Measurements from ENCODE around the gene ZRANB2. TPM values are rescaled to one million over a fixed set of nuclear protein-coding genes. Genes with fewer than 3 reads are reported as not detected.

The ZRANB2 gene
- total RNA-seq, 1 experiment from 2014 or later = 120 TPM

- no peaks in the 10 kb centered on the region for H3K9me3 ChIP-seq (replicated peaks)
- no peaks in the 10 kb centered on the region for H3K36me3 ChIP-seq
- no peak overlapping the region for H3K27ac ChIP-seq
- peaks cover 6% of the 10 kb centered on the region; the same call in 1 of the 2 replicates for H3K27me3 ChIP-seq
- no peak for DNase-seq
- H3K4me3 ChIP-seq = no peak overlapping the region
- H3K4me1 ChIP-seq = no peaks in the 10 kb centered on the region
Observed at GRCh38 chr1:71046891-71047634, 33.8 kb downstream of the ZRANB2 start.

DNA sequence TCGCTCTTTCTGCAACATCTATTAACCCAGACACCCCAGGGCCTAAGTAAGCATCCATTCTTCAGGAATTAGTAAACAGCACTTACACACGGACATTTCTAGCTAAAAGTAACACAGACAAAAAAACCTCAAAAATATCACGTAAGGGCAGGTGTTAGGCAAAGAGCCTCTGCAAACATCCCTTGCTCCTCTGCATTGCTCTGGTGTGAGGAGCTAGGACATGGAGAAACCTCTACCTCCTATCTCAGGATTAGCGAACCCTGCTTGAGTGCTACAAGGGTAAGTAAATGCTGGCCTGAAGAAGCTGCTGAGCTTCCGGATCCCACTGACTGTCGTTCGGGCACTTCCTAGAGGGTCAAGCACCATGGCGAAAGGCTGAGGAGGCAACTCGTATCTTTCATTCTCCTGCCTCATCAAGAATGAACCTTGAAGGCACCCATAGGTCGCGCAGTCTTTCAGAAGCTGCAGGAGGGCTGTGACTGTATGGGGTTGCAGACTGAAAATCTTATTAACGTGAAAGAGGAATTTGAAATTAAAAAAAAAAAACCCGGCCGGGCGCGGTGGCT is 35.3 kb downstream of the ZRANB2 start:
- H3K27me3 ChIP-seq = peaks cover 6% of the 10 kb centered on the region; the same call in 1 of the 2 replicates
- no peak overlapping the region for H3K4me3 ChIP-seq
- H3K27ac ChIP-seq = no peak overlapping the region
- DNase-seq = no peak
- no peaks in the 10 kb centered on the region for H3K4me1 ChIP-seq
- H3K36me3 ChIP-seq = no peaks in the 10 kb centered on the region
- H3K9me3 ChIP-seq (replicated peaks) = no peaks in the 10 kb centered on the region

DNA sequence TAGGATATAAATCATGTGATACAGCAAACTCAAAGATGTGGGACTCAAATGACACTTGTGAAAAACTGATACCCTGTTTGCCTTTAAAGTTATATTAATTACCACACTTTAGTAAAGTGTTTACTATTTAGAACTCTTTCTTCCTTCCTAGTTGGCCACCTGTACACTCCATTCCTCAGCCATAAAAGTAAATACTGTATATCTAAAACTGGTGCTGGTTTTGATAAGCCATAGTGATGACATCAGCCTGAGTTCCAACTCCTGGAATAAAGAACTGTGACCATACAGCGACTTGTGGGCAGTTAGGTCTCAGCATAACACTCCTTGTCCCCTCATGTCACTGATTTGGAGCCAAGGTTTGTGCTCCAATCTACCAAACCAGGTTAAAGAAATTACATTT is 36.0 kb downstream of the ZRANB2 start:
- H3K27me3 ChIP-seq = peaks cover 6% of the 10 kb centered on the region; the same call in 1 of the 2 replicates
- no peaks in the 10 kb centered on the region for H3K4me1 ChIP-seq
- no peak for DNase-seq
- no peak overlapping the region for H3K27ac ChIP-seq
- no peaks in the 10 kb centered on the region for H3K9me3 ChIP-seq (replicated peaks)
- H3K4me3 ChIP-seq = no peak overlapping the region
- H3K36me3 ChIP-seq = no peaks in the 10 kb centered on the region

DNA sequence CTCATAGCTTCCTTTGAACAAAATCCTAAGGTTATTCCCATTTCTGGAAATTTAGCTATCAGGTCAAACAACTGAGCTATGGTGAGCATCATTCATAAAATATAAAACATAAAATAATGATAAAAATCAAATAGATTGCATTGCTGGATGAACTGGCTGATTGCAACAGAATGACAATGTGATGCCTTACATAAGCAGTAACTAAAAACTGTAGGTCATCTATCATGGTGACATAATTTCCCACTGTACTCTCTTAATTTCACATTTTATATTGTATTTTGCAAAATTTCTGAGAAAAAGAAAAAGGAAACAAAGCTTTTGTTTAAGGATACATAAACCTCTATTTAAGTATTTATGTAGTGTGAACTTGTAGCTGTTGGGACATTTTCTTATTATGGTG is 37.8 kb downstream of the ZRANB2 start:
- Histone ChIP-seq H3K9me3 (replicated peaks) (no peaks in the 10 kb centered on the region), H3K4me3 (no peak overlapping the region), H3K4me1 (no peaks in the 10 kb centered on the region), H3K36me3 (no peaks in the 10 kb centered on the region), H3K27ac (no peak overlapping the region), H3K27me3 (peaks cover 6% of the 10 kb centered on the region; the same call in 1 of the 2 replicates)
- DNase-seq = no peak

DNA sequence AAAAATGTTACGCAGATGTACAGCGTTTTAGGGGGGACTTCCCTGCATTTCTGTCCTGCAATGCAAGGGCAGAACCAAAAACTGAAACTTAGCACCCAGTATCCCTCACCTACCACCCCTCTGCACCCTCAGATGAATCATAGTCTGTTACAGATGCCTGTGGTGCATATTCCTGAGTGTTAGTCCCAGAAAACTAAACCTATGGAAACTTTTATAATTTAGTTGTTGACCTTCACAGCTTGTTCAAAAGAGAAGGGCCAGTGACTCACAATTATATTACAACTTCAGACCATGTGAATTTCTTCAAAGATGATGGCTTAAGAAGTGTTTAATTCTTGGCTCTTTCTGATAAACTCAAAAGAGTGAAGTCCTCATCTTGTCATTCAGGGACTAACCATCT is 39.0 kb downstream of the ZRANB2 start:
- no peaks in the 10 kb centered on the region for H3K36me3 ChIP-seq
- no peak for DNase-seq
- H3K4me1 ChIP-seq = no peaks in the 10 kb centered on the region
- H3K27ac ChIP-seq = no peak overlapping the region
- H3K4me3 ChIP-seq = no peak overlapping the region
- no peaks in the 10 kb centered on the region for H3K9me3 ChIP-seq (replicated peaks)
- H3K27me3 ChIP-seq = peaks cover 6% of the 10 kb centered on the region; the same call in 1 of the 2 replicates

- Histone ChIP-seq H3K4me1 (no peaks in the 10 kb centered on the region), H3K27ac (no peak overlapping the region), H3K36me3 (no peaks in the 10 kb centered on the region), H3K27me3 (peaks cover 3% of the 10 kb centered on the region; the same call in 1 of the 2 replicates), H3K4me3 (no peak overlapping the region), H3K9me3 (replicated peaks) (no peaks in the 10 kb centered on the region)
- no peak for DNase-seq
Observed at GRCh38 chr1:71039661-71040262, 41.1 kb downstream of the ZRANB2 start.

GRCh38 chr1:71038942-71039341 is 41.9 kb downstream of the ZRANB2 start:
- H3K4me1 ChIP-seq = no peaks in the 10 kb centered on the region
- H3K27me3 ChIP-seq = peaks cover 3% of the 10 kb centered on the region; the same call in 1 of the 2 replicates
- H3K27ac ChIP-seq = no peak overlapping the region
- no peaks in the 10 kb centered on the region for H3K9me3 ChIP-seq (replicated peaks)
- H3K4me3 ChIP-seq = no peak overlapping the region
- DNase-seq = no peak
- H3K36me3 ChIP-seq = no peaks in the 10 kb centered on the region

DNA sequence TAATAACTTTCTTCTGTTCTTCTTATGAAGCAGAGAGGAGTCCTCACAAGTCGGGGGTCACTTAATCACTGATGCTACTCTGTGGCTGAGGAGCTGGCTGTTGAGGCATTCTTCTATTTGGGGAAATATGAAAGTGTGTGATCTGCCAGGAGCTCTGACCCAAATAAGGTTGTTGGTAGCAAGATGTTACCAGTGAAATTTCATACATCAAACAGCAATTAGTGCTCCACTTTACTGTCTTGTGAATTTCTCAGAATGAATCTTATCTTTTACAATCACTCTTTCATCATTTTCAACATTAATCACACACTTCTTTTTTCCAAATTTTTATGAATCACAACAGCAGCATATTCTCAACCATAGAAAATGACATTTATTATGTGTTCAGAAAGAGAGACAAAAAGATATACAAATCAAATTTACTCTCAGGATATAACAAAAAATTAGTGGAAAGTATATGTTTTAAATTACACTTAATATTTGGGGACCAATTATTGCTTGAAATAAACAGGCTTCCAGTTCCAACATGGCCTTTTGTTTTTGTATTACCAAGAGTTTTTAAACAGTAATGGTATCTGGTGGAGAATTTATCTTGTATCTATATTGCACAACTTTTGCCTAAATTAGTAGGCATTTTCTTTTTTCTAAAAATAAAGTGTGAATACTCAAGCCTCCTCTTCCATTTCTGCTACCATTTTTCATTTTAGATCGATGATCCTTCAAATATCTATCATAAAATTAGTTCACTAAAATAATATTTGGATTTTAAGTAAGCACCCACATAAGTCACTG is 42.8 kb downstream of the ZRANB2 start:
- DNase-seq = no peak
- Histone ChIP-seq H3K27me3 (peaks cover 3% of the 10 kb centered on the region; the same call in 1 of the 2 replicates), H3K4me3 (no peak overlapping the region), H3K4me1 (no peaks in the 10 kb centered on the region), H3K36me3 (no peaks in the 10 kb centered on the region), H3K27ac (no peak overlapping the region), H3K9me3 (replicated peaks) (no peaks in the 10 kb centered on the region)

GRCh38 chr1:71037066-71037465 is 43.8 kb downstream of the ZRANB2 start:
- no peak for DNase-seq
- Histone ChIP-seq H3K27ac (no peak overlapping the region), H3K36me3 (no peaks in the 10 kb centered on the region), H3K27me3 (0 out of 2 replicates have a peak, but pooled peaks cover 3% of the 10 kb centered on the region), H3K9me3 (replicated peaks) (no peaks in the 10 kb centered on the region), H3K4me1 (no peaks in the 10 kb centered on the region), H3K4me3 (no peak overlapping the region)

DNA sequence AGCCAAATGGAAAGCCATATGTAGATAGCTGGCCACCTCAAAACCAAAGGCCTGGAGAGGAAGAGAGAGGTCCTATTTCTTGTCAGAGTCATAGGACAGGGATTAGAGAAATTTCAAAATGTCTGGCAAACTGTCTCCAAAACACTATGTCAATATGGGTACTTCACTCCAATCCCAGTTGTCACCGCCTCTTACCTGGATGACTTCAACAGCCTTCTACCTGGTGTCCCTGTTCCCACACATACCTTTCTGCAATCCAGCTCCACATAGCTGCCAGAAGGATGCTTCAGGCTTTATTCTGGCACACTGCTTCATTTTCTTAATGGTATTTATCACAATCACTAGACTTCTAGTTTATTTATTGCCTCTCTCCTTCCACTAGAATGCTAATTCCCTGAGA is 47.7 kb downstream of the ZRANB2 start:
- no peak for DNase-seq
- peaks cover 1% of the 10 kb centered on the region; the same call in 1 of the 2 replicates for H3K27me3 ChIP-seq
- H3K27ac ChIP-seq = no peak overlapping the region
- H3K4me3 ChIP-seq = no peak overlapping the region
- H3K36me3 ChIP-seq = no peaks in the 10 kb centered on the region
- no peaks in the 10 kb centered on the region for H3K9me3 ChIP-seq (replicated peaks)
- H3K4me1 ChIP-seq = no peaks in the 10 kb centered on the region

DNA sequence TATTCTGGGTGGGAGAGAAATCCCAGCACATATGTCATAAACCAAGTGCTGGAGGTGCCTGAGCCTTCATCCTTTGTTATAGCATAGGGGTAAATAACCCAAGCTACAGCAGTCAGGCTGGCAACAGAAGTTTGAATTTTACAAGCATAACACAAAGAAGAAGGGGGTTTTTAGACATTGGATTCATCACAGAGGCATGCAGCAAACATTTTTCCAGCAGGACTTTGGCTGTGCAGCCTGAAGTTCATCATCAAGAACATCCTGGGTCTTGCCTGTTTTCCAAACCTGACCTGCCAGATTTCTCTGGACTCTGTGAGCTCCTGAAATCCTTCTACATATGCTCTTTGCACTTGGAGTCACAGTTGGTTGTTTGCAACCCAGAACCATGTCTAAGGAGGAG is 49.4 kb downstream of the ZRANB2 start:
- no peaks in the 10 kb centered on the region for H3K36me3 ChIP-seq
- H3K4me3 ChIP-seq = no peak overlapping the region
- H3K9me3 ChIP-seq (replicated peaks) = no peaks in the 10 kb centered on the region
- H3K27me3 ChIP-seq = peaks cover 4% of the 10 kb centered on the region; the same call in 1 of the 2 replicates
- no peak overlapping the region for H3K27ac ChIP-seq
- no peaks in the 10 kb centered on the region for H3K4me1 ChIP-seq
- DNase-seq = no peak

DNA sequence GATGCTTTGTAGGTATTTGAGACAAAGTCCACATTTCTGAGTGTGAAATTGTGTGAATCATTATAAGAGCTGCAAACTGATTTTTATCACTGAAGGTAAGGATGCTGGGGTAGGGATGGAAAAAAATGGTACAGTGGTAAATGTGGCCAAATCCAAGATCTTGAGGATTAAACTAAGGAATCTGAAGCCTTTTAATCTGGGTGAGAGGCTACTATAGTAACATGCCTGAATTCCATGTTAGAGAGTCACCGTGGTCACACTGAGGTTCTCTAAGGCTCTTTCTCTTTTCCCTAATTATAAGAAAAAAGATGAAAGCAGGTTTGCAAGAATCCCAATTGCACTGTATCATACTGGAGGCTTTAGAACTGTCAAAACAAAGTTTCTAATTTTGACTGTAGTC is 50.8 kb downstream of the ZRANB2 start:
- Histone ChIP-seq H3K27me3 (peaks cover 4% of the 10 kb centered on the region; the same call in 1 of the 2 replicates), H3K4me1 (no peaks in the 10 kb centered on the region), H3K27ac (no peak overlapping the region), H3K36me3 (no peaks in the 10 kb centered on the region), H3K9me3 (replicated peaks) (no peaks in the 10 kb centered on the region), H3K4me3 (no peak overlapping the region)
- DNase-seq = no peak

- no peaks in the 10 kb centered on the region for H3K36me3 ChIP-seq
- no peak for DNase-seq
- no peaks in the 10 kb centered on the region for H3K4me1 ChIP-seq
- no peak overlapping the region for H3K27ac ChIP-seq
- H3K4me3 ChIP-seq = no peak overlapping the region
- H3K9me3 ChIP-seq (replicated peaks) = no peaks in the 10 kb centered on the region
- peaks cover 4% of the 10 kb centered on the region; the same call in 1 of the 2 replicates for H3K27me3 ChIP-seq
Observed at GRCh38 chr1:71028981-71029380, 51.9 kb downstream of the ZRANB2 start.

DNA sequence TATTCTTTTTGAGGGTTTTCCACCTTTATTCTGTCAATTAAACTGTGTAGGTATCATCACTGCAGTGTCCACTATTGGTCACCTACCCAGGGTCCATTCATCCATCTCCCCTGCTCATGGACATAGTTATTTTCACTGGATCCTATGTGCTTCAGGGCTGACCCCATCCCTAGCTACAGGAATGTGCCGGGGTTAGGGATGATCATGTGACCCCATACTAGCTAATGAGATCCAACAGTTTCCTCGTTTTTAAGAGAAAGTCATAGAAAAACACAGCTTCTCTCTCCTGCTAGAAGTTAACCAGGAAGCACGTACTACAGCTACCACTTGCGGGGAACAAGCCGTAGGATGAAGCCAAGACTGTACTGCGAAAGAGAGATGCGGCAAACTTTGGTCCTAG is 52.8 kb downstream of the ZRANB2 start:
- Histone ChIP-seq H3K36me3 (no peaks in the 10 kb centered on the region), H3K4me1 (no peaks in the 10 kb centered on the region), H3K27ac (no peak overlapping the region), H3K4me3 (no peak overlapping the region), H3K27me3 (peaks cover 4% of the 10 kb centered on the region; the same call in 1 of the 2 replicates), H3K9me3 (replicated peaks) (no peaks in the 10 kb centered on the region)
- no peak for DNase-seq

DNA sequence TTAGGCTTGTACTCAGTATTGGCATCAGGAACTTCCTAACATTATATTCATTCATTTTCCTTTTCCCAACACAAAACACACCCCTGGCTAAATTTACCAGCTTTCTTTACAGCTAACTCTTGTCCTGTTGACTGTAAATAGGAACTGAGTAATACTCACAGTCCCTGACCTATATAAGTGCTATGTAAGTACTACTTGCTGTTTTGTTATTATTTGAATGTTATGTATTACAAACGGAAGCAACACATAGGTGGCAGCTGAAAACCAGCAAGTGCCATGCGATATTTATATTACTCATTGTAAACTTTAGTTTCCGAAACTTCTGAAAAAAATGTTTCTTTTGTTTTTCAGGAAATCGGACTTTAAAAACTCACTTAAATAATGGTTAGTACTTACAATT is 54.7 kb downstream of the ZRANB2 start:
- Histone ChIP-seq H3K4me1 (no peaks in the 10 kb centered on the region), H3K36me3 (no peaks in the 10 kb centered on the region), H3K4me3 (no peak overlapping the region), H3K9me3 (replicated peaks) (no peaks in the 10 kb centered on the region), H3K27me3 (peaks cover 4% of the 10 kb centered on the region; the same call in 1 of the 2 replicates), H3K27ac (no peak overlapping the region)
- DNase-seq = no peak
